ENCODE results near the gene CYTH3. TPM values are rescaled to one million over a fixed set of nuclear protein-coding genes. Genes with fewer than 3 reads are reported as not detected.
A peak's percentile ranks its signal among the peaks of the same experiment; 100 is the strongest.

The CYTH3 gene
- total and polyA plus RNA-seq, 11 donors: 11.1 to 49.7 (median 22.1) TPM

DNA sequence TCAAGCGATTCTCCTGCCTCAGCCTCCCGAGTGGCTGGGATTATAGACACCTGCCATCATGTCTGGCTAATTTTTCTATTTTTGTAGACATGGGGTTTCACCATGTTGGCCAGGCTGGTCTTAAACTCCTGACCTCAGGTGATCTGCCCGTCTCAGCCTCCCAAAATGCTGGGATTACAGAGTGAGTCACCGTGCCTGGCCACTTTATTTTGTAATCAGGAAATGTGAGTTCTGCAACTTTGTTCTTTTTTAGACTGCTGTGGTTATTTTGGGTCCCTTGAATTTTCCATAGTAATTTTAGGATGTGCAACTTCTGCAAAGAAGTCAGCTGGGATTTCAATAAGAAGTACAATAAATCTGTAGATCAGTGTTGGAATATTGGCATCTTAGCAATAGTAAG is 96.8 kb downstream of the CYTH3 start:
- Histone ChIP-seq H3K9me3 (no peaks in the 10 kb centered on the region), H3K27me3 (no peaks in the 10 kb centered on the region), H3K4me3 (no peak overlapping the region), H3K27ac (peak overlapping the region in 2 of 12 donors; percentile 41), H3K36me3 (peaks cover 0 to 53% (median 28%) of the 10 kb centered on the region in 9 donors), H3K4me1 (peaks cover 7 to 67% (median 33%) of the 10 kb centered on the region in 12 donors)
- DNase-seq: no peak
- intact Hi-C loops (cut with DNase I): loop anchor here in 3 of 10 donors (5.0 to 10.0 kb wide), 3 partner anchors 49 to 97 kb away; partner anchors contain the start of gene CYTH3 (in 1 of the 3)
- TF ChIP-seq POLR2A (IDR thresholded peaks at IDR 0.05): no peak
- TF ChIP-seq, protein P1, sequence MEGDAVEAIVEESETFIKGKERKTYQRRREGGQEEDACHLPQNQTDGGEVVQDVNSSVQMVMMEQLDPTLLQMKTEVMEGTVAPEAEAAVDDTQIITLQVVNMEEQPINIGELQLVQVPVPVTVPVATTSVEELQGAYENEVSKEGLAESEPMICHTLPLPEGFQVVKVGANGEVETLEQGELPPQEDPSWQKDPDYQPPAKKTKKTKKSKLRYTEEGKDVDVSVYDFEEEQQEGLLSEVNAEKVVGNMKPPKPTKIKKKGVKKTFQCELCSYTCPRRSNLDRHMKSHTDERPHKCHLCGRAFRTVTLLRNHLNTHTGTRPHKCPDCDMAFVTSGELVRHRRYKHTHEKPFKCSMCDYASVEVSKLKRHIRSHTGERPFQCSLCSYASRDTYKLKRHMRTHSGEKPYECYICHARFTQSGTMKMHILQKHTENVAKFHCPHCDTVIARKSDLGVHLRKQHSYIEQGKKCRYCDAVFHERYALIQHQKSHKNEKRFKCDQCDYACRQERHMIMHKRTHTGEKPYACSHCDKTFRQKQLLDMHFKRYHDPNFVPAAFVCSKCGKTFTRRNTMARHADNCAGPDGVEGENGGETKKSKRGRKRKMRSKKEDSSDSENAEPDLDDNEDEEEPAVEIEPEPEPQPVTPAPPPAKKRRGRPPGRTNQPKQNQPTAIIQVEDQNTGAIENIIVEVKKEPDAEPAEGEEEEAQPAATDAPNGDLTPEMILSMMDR (IDR thresholded peaks at IDR 0.05): no peak
- 41 to 68% (median 53%) methylated on average over 4 of the region's 4 CpGs for WGBS, 4 donors
- no peak for ATAC-seq

DNA sequence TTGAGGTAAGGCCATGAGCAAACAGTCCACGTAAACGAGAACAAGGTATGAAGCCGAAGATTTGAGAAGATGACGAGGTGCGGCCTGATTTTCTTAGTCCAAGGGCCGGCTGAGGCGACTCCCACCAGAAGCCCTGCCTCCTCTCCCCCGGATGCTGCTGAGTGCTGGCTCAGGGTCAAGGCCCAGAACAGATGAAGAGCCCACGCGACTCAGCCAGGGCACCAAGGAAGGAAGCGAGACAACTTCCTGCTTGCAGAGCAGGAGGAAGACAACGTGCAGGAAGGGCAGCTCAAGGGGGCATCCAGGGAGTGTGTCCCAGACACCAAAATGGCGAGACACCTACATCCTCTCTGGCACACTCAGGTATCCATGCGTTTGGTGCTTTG is 99.5 kb downstream of the CYTH3 start:
- Histone ChIP-seq H3K36me3 (peaks cover 0 to 79% (median 40%) of the 10 kb centered on the region in 9 donors), H3K4me3 (no peak overlapping the region), H3K27ac (peak overlapping the region in 8 of 12 donors; percentile 3 to 57 (median 30)), H3K9me3 (no peaks in the 10 kb centered on the region), H3K4me1 (peaks cover 1 to 67% (median 29%) of the 10 kb centered on the region in 12 donors), H3K27me3 (no peaks in the 10 kb centered on the region)
- no peak for TF ChIP-seq POLR2A (IDR thresholded peaks at IDR 0.05)
- TF ChIP-seq, protein P1 (IDR thresholded peaks at IDR 0.05): no peak
- intact Hi-C loops (cut with DNase I): loop anchor here in 1 of 10 donors (10.0 kb wide), 1 partner anchor 52 kb away; no protein-coding TSS in a partner anchor
- ATAC-seq (peak in 2 of 4 donors; percentile 23 to 35), DNase-seq (peak in 1 of 5 donors; percentile 45)
- WGBS, 4 donors: 49 to 57% (median 53%) methylated on average over 11 to 14 of the region's 14 CpGs

DNA sequence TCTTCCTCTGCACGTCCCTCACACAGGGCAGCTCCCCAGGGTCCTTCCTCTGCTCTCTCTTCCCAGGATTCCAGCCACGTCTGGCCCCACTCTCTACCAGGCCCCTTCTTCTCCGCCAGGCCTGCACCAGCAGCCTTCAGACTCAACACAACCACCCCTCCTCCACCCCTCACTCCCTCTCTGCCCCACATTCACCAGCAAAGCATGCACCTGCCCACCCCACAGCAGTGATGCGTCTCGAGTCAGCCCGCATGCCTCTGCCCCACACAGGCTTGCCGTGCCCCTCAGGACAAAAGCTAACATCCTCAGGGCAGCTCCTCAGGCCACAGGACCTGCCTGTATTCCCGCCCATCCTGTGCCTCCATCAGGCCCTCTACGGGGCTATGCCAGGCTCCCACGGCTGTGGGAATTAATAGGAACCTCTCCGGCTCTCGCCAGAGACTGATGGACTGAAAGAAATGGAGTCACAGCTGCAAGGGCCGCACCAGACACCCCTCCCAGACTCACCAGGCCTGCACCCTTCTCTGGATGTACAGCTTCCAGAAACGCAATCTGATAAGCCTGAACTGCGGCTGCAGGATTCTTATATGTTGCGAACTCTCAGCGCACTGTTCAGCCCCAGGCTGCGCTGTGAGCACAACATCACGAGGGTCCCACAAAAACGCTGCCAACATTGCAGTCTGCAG is 100.1 kb downstream of the CYTH3 start:
- H3K4me1 ChIP-seq: peaks cover 0 to 68% (median 33%) of the 10 kb centered on the region in 12 donors
- intact Hi-C loops (cut with DNase I): loop anchor here in 1 of 10 donors (10.0 kb wide), 1 partner anchor 52 kb away; no protein-coding TSS in a partner anchor

More for the DNA sequence above, 100.1 kb downstream of the CYTH3 start:
- ATAC-seq (peak in 1 of 4 donors; percentile 15), DNase-seq (peak in 3 of 5 donors; percentile 56 to 76 (median 61))
- Histone ChIP-seq H3K4me3 (no peak overlapping the region), H3K9me3 (no peaks in the 10 kb centered on the region), H3K27me3 (no peaks in the 10 kb centered on the region), H3K36me3 (peaks cover 0 to 80% (median 37%) of the 10 kb centered on the region in 9 donors), H3K27ac (peak overlapping the region in 9 of 12 donors; percentile 3 to 57 (median 28))
- no peak for TF ChIP-seq POLR2A (IDR thresholded peaks at IDR 0.05)
- TF ChIP-seq, protein P1 (IDR thresholded peaks at IDR 0.05): no peak
- 75 to 80% (median 76%) methylated on average over 20 of the region's 20 CpGs for WGBS, 4 donors
